A549 (cell line): ENCODE measurements around the gene PLPPR1.

Experiments used
- CBX8 ChIP-seq: fragments of 200-600 bp; sonication (generic); IDR thresholded peaks from 2 replicates; pipeline ENCODE4 v1.6.1; 2016
- CTCF ChIP-seq: fragments of >200 bp; sonication (Bioruptor Twin); formaldehyde crosslinking; IDR thresholded peaks from 3 replicates; pipeline ENCODE4 v1.5.1; 2016
- HDAC2 ChIP-seq: fragments of 200-600 bp; sonication (generic); IDR thresholded peaks from 2 replicates; pipeline ENCODE4 v1.6.1; 2016
- MYC ChIP-seq: IDR thresholded peaks from 2 replicates; pipeline ENCODE4 v1.6.1; 2012; ENCODE audit warnings: mild to moderate bottlenecking, inconsistent platforms, low read length, improper control_type of control experiment, borderline replicate concordance
- NPAS2 ChIP-seq: fragments of 250-450 bp; sonication (Bioruptor Pico); IDR thresholded peaks from 2 replicates; pipeline ENCODE4 v1.8.0; 2022; ENCODE audit warnings: mild to moderate bottlenecking, moderate library complexity, borderline replicate concordance
- RNF2 ChIP-seq: fragments of 200-600 bp; sonication (generic); IDR thresholded peaks from 2 replicates; pipeline ENCODE4 v1.6.1; 2016; ENCODE audit warnings: low read depth, mild to moderate bottlenecking, antibody characterized with exemption, moderate library complexity, borderline replicate concordance
- TP53 ChIP-seq: fragments of 250-450 bp; sonication (Bioruptor Pico); IDR thresholded peaks from 2 replicates; pipeline ENCODE4 v1.5.0; 2021; ENCODE audit warnings: mild to moderate bottlenecking, moderate library complexity
- USF2 ChIP-seq: fragments of 450-650 bp; IDR thresholded peaks from 2 replicates; pipeline ENCODE4 v1.6.1; 2014; ENCODE audit warnings: antibody characterized with exemption

- TF ChIP-seq CTCF (no peak), CBX8 (no peak), TP53 (CRISPR knock-in tag) (no peak), HDAC2 (no peak), USF2 (no peak), MYC (no peak), RNF2 (no peak), NPAS2 (CRISPR knock-in tag) (no peak)
These were observed 55.1 kb downstream of the PLPPR1 start for GRCh38 chr9:101083448-101084202.
